ENCODE data around the gene CENPF. TPM values are rescaled to one million over a fixed set of nuclear protein-coding genes. Genes with fewer than 3 reads are reported as not detected.
"Not testable (repeated sequence)": the region's sequence is repeated elsewhere in the genome, so short reads cannot be mapped to it uniquely, and the experiment has no call there.

The CENPF gene
- total and polyA plus RNA-seq, 7 experiments from 2014 or later: 0.83 to 79.9 (median 3.1) TPM

DNA sequence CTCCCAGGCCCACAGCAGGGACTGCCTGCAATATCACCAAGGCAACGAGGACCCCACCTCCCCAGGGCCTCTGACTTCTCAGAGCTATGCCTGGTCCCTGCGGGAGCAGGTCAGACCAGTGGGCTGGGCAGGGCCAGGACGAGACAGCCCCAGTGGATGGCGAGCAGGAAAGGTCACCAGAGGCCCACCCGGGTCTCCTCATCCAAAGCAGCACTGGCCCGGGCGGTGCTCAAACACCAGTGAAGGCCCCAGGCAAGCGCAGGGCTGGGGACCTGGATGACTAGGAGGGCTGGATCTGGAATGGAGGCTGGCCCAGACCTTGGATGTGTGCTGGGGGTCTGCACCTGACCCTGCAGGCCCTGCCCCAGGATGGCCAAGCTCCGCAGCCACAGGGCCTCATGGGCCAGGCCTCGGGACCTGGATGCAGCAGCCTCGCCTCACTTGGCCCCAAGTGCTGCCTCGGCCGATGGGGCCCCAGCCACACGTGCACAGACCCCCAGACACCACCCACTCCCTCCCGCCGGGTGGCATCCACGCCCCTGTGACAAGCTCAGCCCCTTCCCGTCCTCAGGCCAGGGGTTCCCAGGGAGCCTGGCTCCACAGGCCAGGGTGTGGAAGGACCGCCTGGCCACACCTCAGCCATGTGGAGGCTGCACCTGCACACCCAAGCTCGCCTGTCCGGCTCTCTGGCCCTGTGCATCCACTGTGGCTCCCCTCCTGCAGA, 4.7 kb downstream of the CENPF start:
- H3K4me1 Mint-ChIP-seq: peaks cover 6 to 41% (median 17%) of the 10 kb centered on the region in 7 donors
- H3K9me3 ChIP-seq (ENCODE audit: control insufficient read depth in 2 of 3, low read length in 3 of 3); H3K27ac Mint-ChIP-seq; H3K4me3 Mint-ChIP-seq; CTCF ChIA-PET; H3K4me1 ChIP-seq (ENCODE audit: control insufficient read depth in 2 of 2, insufficient read depth in 2 of 2, low read length in 2 of 2); H3K4me3 ChIP-seq (ENCODE audit: low read length); POLR2A ChIA-PET; H3K27me3 ChIP-seq (ENCODE audit: control insufficient read depth in 2 of 2, insufficient read depth in 2 of 2, low read length in 2 of 2); H3K27ac ChIP-seq (ENCODE audit: low read depth, low read length); DNase-seq; H3K36me3 ChIP-seq (ENCODE audit: control insufficient read depth in 2 of 3, insufficient read depth in 3 of 3, low read length in 3 of 3); H3K27me3 Mint-ChIP-seq; ATAC-seq; intact Hi-C loops (cut with micrococcal nuclease): not testable (repeated sequence)
- peaks cover 0 to 15% (median 2%) of the 10 kb centered on the region in 11 donors for H3K9me3 Mint-ChIP-seq
- peaks cover 0 to 34% (median 0%) of the 10 kb centered on the region in 5 donors for H3K36me3 Mint-ChIP-seq

DNA sequence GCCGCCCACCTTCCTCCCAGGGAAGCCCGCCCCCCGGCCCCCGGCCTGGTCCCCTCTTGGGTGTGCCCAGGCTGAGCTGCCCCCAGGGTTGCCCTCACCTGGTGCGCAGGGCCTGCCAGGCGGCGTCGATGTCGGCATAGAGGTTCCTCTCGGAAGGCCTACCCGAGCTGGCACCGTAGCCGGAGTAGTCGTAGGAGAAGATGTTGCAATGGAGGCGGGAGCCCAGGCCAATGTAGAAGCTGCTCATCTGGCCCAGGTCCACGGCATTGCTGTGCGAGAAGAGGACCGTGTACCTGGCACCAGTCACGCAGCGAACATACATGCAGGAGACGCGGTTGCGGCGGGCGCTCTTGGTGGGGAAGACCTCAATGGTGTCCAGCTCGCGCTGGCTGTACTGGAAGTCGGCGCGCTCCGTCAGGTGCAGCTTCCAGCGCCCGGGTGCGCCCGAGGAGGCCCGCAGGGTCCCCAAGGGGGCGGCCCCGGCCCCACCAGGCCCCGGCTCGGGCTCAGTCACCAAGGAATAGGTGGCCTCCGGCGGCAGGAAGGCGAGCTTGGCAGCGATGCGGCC, 5.3 kb downstream of the CENPF start:
- H3K27me3 ChIP-seq (ENCODE audit: control insufficient read depth in 2 of 2, insufficient read depth in 2 of 2, low read length in 2 of 2); CTCF ChIA-PET; POLR2A ChIA-PET; H3K4me1 ChIP-seq (ENCODE audit: control insufficient read depth in 2 of 2, insufficient read depth in 2 of 2, low read length in 2 of 2); H3K27ac Mint-ChIP-seq; H3K4me3 Mint-ChIP-seq; H3K9me3 ChIP-seq (ENCODE audit: control insufficient read depth in 2 of 3, low read length in 3 of 3); ATAC-seq; DNase-seq; H3K36me3 ChIP-seq (ENCODE audit: control insufficient read depth in 2 of 3, insufficient read depth in 3 of 3, low read length in 3 of 3); H3K27me3 Mint-ChIP-seq; H3K27ac ChIP-seq (ENCODE audit: low read depth, low read length); H3K4me3 ChIP-seq (ENCODE audit: low read length); intact Hi-C loops (cut with micrococcal nuclease): not testable (repeated sequence)
- H3K36me3 Mint-ChIP-seq: peaks cover 0 to 36% (median 0%) of the 10 kb centered on the region in 5 donors
- peaks cover 0 to 15% (median 0%) of the 10 kb centered on the region in 11 donors for H3K9me3 Mint-ChIP-seq
- H3K4me1 Mint-ChIP-seq: peaks cover 6 to 41% (median 12%) of the 10 kb centered on the region in 7 donors

DNA sequence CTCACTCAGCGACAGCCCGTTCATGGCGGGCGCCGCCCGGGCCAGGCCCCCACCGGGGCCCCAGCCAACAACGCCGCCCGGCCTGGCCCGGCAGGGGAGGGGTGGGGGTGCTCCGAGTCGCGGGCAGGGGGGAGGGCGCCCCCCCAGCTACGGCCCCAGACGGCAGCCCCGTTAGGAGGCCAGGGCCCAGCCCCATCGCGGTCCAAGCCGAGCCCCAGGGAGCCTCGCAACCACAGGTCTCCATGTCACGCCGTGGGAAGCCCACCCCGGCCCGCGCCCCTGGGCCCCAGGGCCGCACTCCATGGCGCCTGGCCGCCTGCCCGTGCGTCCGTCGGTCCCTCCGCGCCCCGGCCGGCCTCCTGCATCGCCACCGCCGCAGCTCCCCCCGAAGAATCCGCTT, 5.8 kb downstream of the CENPF start:
- intact Hi-C loops (cut with micrococcal nuclease); H3K27me3 ChIP-seq (ENCODE audit: control insufficient read depth in 2 of 2, insufficient read depth in 2 of 2, low read length in 2 of 2); H3K4me1 ChIP-seq (ENCODE audit: control insufficient read depth in 2 of 2, insufficient read depth in 2 of 2, low read length in 2 of 2); H3K36me3 ChIP-seq (ENCODE audit: control insufficient read depth in 2 of 3, insufficient read depth in 3 of 3, low read length in 3 of 3); ATAC-seq; H3K4me3 ChIP-seq (ENCODE audit: low read length); H3K4me3 Mint-ChIP-seq; DNase-seq; H3K27me3 Mint-ChIP-seq; CTCF ChIA-PET; H3K27ac ChIP-seq (ENCODE audit: low read depth, low read length); H3K27ac Mint-ChIP-seq; POLR2A ChIA-PET; H3K9me3 ChIP-seq (ENCODE audit: control insufficient read depth in 2 of 3, low read length in 3 of 3): not testable (repeated sequence)
- peaks cover 0 to 39% (median 0%) of the 10 kb centered on the region in 5 donors for H3K36me3 Mint-ChIP-seq
- H3K9me3 Mint-ChIP-seq: peaks cover 0 to 15% (median 0%) of the 10 kb centered on the region in 11 donors
- H3K4me1 Mint-ChIP-seq: peaks cover 2 to 46% (median 9%) of the 10 kb centered on the region in 7 donors

GRCh38 chr1:214609692-214610091, 6.7 kb downstream of the CENPF start:
- Mint-ChIP-seq H3K4me1 (peaks cover 0 to 41% (median 0%) of the 10 kb centered on the region in 7 donors), H3K4me3 (no peak overlapping the region)
- intact Hi-C loops (cut with micrococcal nuclease): no loop called here

GRCh38 chr1:214610136-214610535, 7.1 kb downstream of the CENPF start:
- ATAC-seq; H3K4me3 Mint-ChIP-seq; H3K27ac Mint-ChIP-seq; intact Hi-C loops (cut with micrococcal nuclease); H3K36me3 ChIP-seq (ENCODE audit: control insufficient read depth in 2 of 3, insufficient read depth in 3 of 3, low read length in 3 of 3); CTCF ChIA-PET; POLR2A ChIA-PET; H3K27me3 Mint-ChIP-seq; H3K4me3 ChIP-seq (ENCODE audit: low read length); H3K4me1 ChIP-seq (ENCODE audit: control insufficient read depth in 2 of 2, insufficient read depth in 2 of 2, low read length in 2 of 2); H3K27me3 ChIP-seq (ENCODE audit: control insufficient read depth in 2 of 2, insufficient read depth in 2 of 2, low read length in 2 of 2); DNase-seq; H3K27ac ChIP-seq (ENCODE audit: low read depth, low read length); H3K9me3 ChIP-seq (ENCODE audit: control insufficient read depth in 2 of 3, low read length in 3 of 3): not testable (repeated sequence)
- Mint-ChIP-seq H3K9me3 (peaks cover 0 to 15% (median 0%) of the 10 kb centered on the region in 11 donors), H3K4me1 (peaks cover 0 to 37% (median under 1%) of the 10 kb centered on the region in 7 donors), H3K36me3 (peaks cover 0 to 44% (median 0%) of the 10 kb centered on the region in 5 donors)

More at GRCh38 chr1:214609692-214610091, 6.7 kb downstream of the CENPF start:
- H3K27ac ChIP-seq (ENCODE audit: low read depth, low read length): no peak overlapping the region
- Mint-ChIP-seq H3K27me3 (no peaks in the 10 kb centered on the region), H3K36me3 (peaks cover 0 to 43% (median 0%) of the 10 kb centered on the region in 5 donors), H3K27ac (peak overlapping the region in 2 of 9 donors; percentile 11 to 41), H3K9me3 (peaks cover 0 to 15% (median 0%) of the 10 kb centered on the region in 11 donors)
- no peaks in the 10 kb centered on the region for H3K27me3 ChIP-seq (ENCODE audit: control insufficient read depth in 2 of 2, insufficient read depth in 2 of 2, low read length in 2 of 2)
- no peak overlapping the region for H3K4me3 ChIP-seq (ENCODE audit: low read length)
- no peaks in the 10 kb centered on the region for H3K36me3 ChIP-seq (ENCODE audit: control insufficient read depth in 2 of 3, insufficient read depth in 3 of 3, low read length in 3 of 3)
- ChIA-PET POLR2A (no interaction called here), CTCF (no interaction called here)
- DNase-seq (no peak), ATAC-seq (no peak)
- H3K9me3 ChIP-seq (ENCODE audit: control insufficient read depth in 2 of 3, low read length in 3 of 3): no peaks in the 10 kb centered on the region
- no peaks in the 10 kb centered on the region for H3K4me1 ChIP-seq (ENCODE audit: control insufficient read depth in 2 of 2, insufficient read depth in 2 of 2, low read length in 2 of 2)

DNA sequence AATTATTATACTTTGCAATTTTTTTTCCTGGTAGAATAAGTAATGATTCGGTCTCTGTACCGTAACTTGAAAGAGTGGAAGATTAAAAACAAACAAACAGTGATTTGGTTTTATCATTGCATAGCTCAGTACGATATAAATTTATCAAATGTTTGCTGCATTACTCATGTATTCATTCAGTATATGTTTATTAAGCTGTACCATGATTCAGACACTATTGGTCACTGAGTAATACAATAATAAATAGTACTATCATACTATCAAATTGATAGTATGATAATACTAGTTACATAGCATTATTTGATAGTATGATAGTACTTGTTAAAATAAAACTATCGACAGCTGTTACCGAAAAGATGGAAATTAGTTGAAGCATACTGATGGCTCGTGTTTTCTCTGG, 12.1 kb downstream of the CENPF start:
- Histone ChIP-seq H3K27me3 (ENCODE audit: control insufficient read depth in 2 of 2, insufficient read depth in 2 of 2, low read length in 2 of 2) (no peaks in the 10 kb centered on the region), H3K4me3 (ENCODE audit: low read length) (no peak overlapping the region), H3K36me3 (ENCODE audit: control insufficient read depth in 2 of 3, insufficient read depth in 3 of 3, low read length in 3 of 3) (no peaks in the 10 kb centered on the region), H3K9me3 (ENCODE audit: control insufficient read depth in 2 of 3, low read length in 3 of 3) (no peaks in the 10 kb centered on the region), H3K27ac (ENCODE audit: low read depth, low read length) (no peak overlapping the region), H3K4me1 (ENCODE audit: control insufficient read depth in 2 of 2, insufficient read depth in 2 of 2, low read length in 2 of 2) (peaks cover 0 to 3% of the 10 kb centered on the region in 2 donors)
- POLR2A ChIA-PET: no interaction called here
- DNase-seq: no peak
- H3K4me1 Mint-ChIP-seq: peaks cover 6 to 56% (median 14%) of the 10 kb centered on the region in 7 donors
- no peaks in the 10 kb centered on the region for H3K27me3 Mint-ChIP-seq
- intact Hi-C loops (cut with micrococcal nuclease): no loop called here
- ATAC-seq: no peak
- no peak overlapping the region for H3K4me3 Mint-ChIP-seq
- CTCF ChIA-PET: interaction anchor here (0.5 kb wide), 1 partner anchor 24 kb away, joined by 3 read pairs; no protein-coding TSS in a partner anchor
- peaks cover 0 to 50% (median 0%) of the 10 kb centered on the region in 5 donors for H3K36me3 Mint-ChIP-seq
- H3K9me3 Mint-ChIP-seq: peaks cover 0 to 9% (median 0%) of the 10 kb centered on the region in 11 donors
- peak overlapping the region in 1 of 9 donors; percentile 26 for H3K27ac Mint-ChIP-seq

Data from naive thymus-derived CD4-positive, alpha-beta T cell (primary cell).